ENCODE measurements around the gene KRTAP10-2. TPM values are rescaled to one million over a fixed set of nuclear protein-coding genes. Genes with fewer than 3 reads are reported as not detected.

Gene KRTAP10-2
- polyA plus RNA-seq, 1 donor (not counting 4 experiments of a cell fraction or from before 2014, with no cell fraction given) = not detected

DNA sequence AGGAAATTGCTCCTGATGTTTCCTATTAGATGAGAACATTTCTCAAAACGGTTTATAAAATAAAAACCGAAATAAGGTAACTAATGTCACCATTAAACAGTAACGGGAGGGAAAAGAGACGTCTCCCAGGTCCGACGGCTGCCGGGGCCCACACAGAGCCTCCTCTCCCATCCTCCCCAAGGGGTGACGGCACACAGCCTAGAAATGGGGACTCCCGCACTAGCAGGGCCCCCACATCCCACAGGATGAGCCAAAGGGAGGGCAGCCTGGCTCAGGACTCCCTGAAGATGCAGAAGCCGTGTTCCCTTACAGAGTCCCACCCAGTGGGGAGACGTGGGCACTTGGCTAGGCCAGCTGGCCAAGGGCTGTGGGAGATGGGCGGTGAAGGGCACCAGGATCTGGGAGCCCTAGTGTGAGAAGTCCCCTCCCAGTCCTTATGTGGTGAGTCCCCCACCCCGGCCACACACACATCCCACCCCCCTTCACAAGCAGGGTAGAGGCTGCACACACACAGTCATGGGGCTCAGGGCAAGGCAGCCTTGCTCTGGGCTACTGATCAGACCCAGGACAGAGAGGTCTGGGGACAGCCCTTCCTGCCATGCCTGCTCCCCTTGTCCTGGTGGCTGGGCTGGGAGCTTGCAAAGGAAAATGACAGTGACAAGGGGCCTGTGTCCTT, 4.0 kb upstream of the KRTAP10-2 start:
- TF ChIP-seq, protein P1, sequence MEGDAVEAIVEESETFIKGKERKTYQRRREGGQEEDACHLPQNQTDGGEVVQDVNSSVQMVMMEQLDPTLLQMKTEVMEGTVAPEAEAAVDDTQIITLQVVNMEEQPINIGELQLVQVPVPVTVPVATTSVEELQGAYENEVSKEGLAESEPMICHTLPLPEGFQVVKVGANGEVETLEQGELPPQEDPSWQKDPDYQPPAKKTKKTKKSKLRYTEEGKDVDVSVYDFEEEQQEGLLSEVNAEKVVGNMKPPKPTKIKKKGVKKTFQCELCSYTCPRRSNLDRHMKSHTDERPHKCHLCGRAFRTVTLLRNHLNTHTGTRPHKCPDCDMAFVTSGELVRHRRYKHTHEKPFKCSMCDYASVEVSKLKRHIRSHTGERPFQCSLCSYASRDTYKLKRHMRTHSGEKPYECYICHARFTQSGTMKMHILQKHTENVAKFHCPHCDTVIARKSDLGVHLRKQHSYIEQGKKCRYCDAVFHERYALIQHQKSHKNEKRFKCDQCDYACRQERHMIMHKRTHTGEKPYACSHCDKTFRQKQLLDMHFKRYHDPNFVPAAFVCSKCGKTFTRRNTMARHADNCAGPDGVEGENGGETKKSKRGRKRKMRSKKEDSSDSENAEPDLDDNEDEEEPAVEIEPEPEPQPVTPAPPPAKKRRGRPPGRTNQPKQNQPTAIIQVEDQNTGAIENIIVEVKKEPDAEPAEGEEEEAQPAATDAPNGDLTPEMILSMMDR (optimal IDR thresholded peaks at IDR 0.05 in 1 of 3, IDR thresholded peaks at IDR 0.05 in 1 of 3, conservative IDR thresholded peaks at IDR 0.05 in 1 of 3; ENCODE audit: extremely low read depth in 1 of 3, insufficient read depth in 2 of 3, low read length in 3 of 3) = no peak
- no peak for TF ChIP-seq EZH2 (IDR thresholded peaks at IDR 0.05; ENCODE audit: low read length)
- Histone ChIP-seq H2AFZ (ENCODE audit: control insufficient read depth, low read length) (no peak overlapping the region), H3K9me3 (ENCODE audit: control insufficient read depth, low read depth, low read length) (no peaks in the 10 kb centered on the region), H3K27me3 (ENCODE audit: control insufficient read depth, extremely low read depth, insufficient read depth, low read length) (peaks cover 7% of the 10 kb centered on the region), H3K4me3 (ENCODE audit: control insufficient read depth in 2 of 3, extremely low read depth in 1 of 3, insufficient read depth in 2 of 3, low read depth in 1 of 3, low read length in 3 of 3) (no peak overlapping the region), H3K4me2 (ENCODE audit: control insufficient read depth, extremely low read depth, insufficient read depth, low read depth, low read length) (no peak overlapping the region), H3K36me3 (ENCODE audit: control insufficient read depth in 2 of 2, extremely low read depth in 1 of 2, insufficient read depth in 2 of 2, low read length in 2 of 2) (no peaks in the 10 kb centered on the region), H3K9me1 (ENCODE audit: control insufficient read depth, extremely low read depth, insufficient read depth, low read length) (no peaks in the 10 kb centered on the region), H3K4me1 (ENCODE audit: control insufficient read depth, extremely low read depth, insufficient read depth, low read length) (peaks cover 6% of the 10 kb centered on the region), H3K9ac (ENCODE audit: control insufficient read depth, extremely low read depth, insufficient read depth, low read length) (no peak overlapping the region), H4K20me1 (ENCODE audit: control insufficient read depth, extremely low read depth, insufficient read depth, low read length) (no peaks in the 10 kb centered on the region), H3K27ac (ENCODE audit: control insufficient read depth, insufficient read depth, low read length) (no peak overlapping the region), H3K79me2 (ENCODE audit: control insufficient read depth, insufficient read depth, low read length) (no peaks in the 10 kb centered on the region)
- dilution Hi-C loops (cut with MboI; ENCODE audit: extremely low pct_ligation_motif_present, low sequenced_read_pairs) = no loop called here
- DNase-seq (ENCODE audit: low read depth, low spot score) = no peak
- no peak for FAIRE-seq

- peaks cover 22% of the 10 kb centered on the region for H3K4me1 ChIP-seq (ENCODE audit: control insufficient read depth, extremely low read depth, insufficient read depth, low read length)
- H3K9ac ChIP-seq (ENCODE audit: control insufficient read depth, extremely low read depth, insufficient read depth, low read length) = no peak overlapping the region
- peaks cover 4% of the 10 kb centered on the region for H3K27me3 ChIP-seq (ENCODE audit: control insufficient read depth, extremely low read depth, insufficient read depth, low read length)
- H3K4me2 ChIP-seq (ENCODE audit: control insufficient read depth, extremely low read depth, insufficient read depth, low read depth, low read length) = no peak overlapping the region
- FAIRE-seq = no peak
- H3K36me3 ChIP-seq (ENCODE audit: control insufficient read depth in 2 of 2, extremely low read depth in 1 of 2, insufficient read depth in 2 of 2, low read length in 2 of 2) = no peaks in the 10 kb centered on the region
- dilution Hi-C loops (cut with MboI; ENCODE audit: extremely low pct_ligation_motif_present, low sequenced_read_pairs) = no loop called here
- no peaks in the 10 kb centered on the region for H3K79me2 ChIP-seq (ENCODE audit: control insufficient read depth, insufficient read depth, low read length)
- no peaks in the 10 kb centered on the region for H3K9me1 ChIP-seq (ENCODE audit: control insufficient read depth, extremely low read depth, insufficient read depth, low read length)
- no peaks in the 10 kb centered on the region for H3K9me3 ChIP-seq (ENCODE audit: control insufficient read depth, low read depth, low read length)
- DNase-seq (ENCODE audit: low read depth, low spot score) = no peak
- H4K20me1 ChIP-seq (ENCODE audit: control insufficient read depth, extremely low read depth, insufficient read depth, low read length) = no peaks in the 10 kb centered on the region
- H3K4me3 ChIP-seq (ENCODE audit: control insufficient read depth in 2 of 3, extremely low read depth in 1 of 3, insufficient read depth in 2 of 3, low read depth in 1 of 3, low read length in 3 of 3) = no peak overlapping the region
- no peak overlapping the region for H3K27ac ChIP-seq (ENCODE audit: control insufficient read depth, insufficient read depth, low read length)
- no peak overlapping the region for H2AFZ ChIP-seq (ENCODE audit: control insufficient read depth, low read length)
- TF ChIP-seq, protein P1 (optimal IDR thresholded peaks at IDR 0.05 in 1 of 3, IDR thresholded peaks at IDR 0.05 in 1 of 3, conservative IDR thresholded peaks at IDR 0.05 in 1 of 3; ENCODE audit: extremely low read depth in 1 of 3, insufficient read depth in 2 of 3, low read length in 3 of 3) = no peak
- no peak for TF ChIP-seq EZH2 (IDR thresholded peaks at IDR 0.05; ENCODE audit: low read length)
Measured at GRCh38 chr21:44552681-44553080, 1.4 kb upstream of the KRTAP10-2 start.
